GM19328 (cell line): ENCODE results near the gene FAM131C.

Experiments used
- ATAC-seq: cut with Tn5 transposase; IDR thresholded peaks from one replicate; pipeline ENCODE4 v1.9.1; 2021; ENCODE audit warnings: mild to moderate bottlenecking, moderate library complexity; ENCODE audit not compliant: unreplicated experiment

FAM131C gene, protein sequence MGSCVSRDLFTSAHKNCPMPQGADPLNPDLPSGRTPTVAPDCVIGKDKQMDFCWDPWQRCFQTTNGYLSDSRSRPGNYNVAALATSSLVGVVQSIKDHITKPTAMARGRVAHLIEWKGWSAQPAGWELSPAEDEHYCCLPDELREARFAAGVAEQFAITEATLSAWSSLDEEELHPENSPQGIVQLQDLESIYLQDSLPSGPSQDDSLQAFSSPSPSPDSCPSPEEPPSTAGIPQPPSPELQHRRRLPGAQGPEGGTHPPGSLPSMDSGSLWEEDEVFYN

DNA sequence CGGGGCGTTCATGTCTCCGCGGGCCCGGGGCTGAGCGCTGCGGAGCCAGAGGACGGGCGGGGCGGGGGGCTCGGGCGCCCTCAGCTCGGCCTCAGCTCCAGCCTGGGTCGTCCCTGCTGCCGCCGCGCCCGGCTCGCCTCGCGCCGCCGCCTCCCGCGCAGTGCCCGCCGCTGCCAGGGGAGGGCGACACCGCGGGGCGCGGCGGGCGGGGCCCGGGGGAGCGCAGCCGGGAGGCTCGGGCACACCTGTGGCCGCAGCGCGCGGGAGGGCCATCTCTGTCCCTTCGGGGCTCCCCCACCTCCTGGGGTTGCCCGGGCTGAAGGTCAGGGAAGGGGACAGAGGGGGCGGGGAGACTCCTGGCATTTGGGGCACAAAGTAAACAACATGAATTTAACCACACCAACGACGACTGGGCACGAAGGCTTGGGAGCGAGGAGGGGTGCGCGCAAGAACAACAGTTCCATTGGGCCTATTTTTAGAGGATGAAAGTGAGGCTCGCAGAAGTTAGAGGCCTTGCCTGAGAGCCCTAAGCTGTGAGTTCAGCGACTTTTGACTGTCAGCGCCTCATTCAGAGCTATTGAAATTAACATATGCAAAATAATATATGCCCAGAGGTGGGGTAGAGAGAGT is at the start of gene FAM131C:
Gene FAM131C, minus strand, starts transcription at position 162 of the 630 bp plus-strand sequence. CDS start 209 bp downstream, outside the sequence.
- ATAC-seq = no peak

GRCh38 chr1:16122916-16123315 is 49.5 kb upstream of the FAM131C start:
- no peak for ATAC-seq

DNA sequence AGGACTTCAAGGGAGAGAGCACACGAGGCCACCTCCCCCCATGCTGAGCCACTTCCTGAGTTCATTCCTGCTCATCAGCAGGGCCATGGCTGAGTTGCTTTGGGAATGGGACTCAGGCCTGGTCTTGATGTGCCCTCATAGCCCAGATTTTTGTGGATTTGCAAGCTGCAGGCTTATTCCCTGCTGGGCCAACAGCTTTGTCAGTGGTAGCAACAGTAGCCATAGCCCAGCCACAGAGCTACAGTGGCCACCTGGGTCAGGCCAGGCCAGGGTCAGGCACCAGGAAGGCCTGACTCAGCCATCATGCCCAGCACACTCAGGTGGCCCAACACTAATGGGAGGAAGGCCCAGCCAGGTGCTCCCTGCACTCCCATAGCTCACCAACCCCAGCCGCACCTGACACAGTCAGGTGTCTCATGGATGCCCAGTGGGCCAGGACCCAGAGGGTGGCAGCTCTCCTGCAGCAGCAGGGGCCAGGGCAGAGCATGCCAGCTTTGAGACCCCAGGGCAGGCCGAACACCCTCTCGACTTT is 49.0 kb upstream of the FAM131C start:
- ATAC-seq = no peak

DNA sequence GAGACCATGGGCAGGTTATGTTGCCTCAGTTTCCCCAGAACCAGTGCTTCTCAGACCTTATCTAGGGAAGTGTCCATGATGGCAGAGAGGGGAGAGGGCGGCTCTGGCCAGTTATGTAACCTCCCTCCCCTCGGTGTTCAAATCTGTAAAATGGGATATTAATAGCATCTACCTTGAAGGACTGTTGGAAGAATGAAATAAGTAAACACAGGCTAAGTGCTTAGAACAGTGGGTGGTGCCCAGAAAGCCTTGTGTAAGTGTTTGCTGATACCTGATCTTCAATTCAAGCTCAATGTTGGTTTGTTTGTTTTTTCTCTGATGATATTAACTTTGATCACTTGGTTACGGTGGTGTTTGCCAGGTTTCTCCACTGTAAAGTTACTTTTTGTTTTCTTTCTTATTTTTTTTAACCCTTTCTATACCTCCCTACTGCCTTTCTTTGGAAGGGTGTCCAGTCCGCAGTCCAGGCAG is 47.5 kb upstream of the FAM131C start:
- no peak for ATAC-seq

- ATAC-seq = no peak
Observed at GRCh38 chr1:16120407-16120806, 47.0 kb upstream of the FAM131C start.

GRCh38 chr1:16119926-16120325 is 46.5 kb upstream of the FAM131C start:
- ATAC-seq = no peak

DNA sequence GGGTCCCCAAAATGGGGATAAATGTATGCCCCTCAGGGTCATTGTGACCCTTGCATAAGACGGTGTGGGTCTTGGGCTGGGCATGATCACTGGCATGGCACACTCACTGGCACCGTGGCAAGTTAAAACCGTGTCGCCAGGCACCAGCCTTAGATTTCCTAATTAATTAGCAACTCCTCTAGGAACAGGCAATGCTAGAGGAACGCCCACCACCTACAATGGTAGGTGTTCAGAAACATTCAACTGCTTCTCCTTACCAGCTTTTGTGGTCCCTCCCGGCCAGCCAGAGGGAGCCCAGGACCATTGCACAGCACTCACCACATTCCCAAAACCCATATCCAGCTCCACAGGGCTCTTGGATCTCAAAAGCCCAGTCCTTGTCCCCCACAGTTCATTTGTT is 46.1 kb upstream of the FAM131C start:
- ATAC-seq = no peak

DNA sequence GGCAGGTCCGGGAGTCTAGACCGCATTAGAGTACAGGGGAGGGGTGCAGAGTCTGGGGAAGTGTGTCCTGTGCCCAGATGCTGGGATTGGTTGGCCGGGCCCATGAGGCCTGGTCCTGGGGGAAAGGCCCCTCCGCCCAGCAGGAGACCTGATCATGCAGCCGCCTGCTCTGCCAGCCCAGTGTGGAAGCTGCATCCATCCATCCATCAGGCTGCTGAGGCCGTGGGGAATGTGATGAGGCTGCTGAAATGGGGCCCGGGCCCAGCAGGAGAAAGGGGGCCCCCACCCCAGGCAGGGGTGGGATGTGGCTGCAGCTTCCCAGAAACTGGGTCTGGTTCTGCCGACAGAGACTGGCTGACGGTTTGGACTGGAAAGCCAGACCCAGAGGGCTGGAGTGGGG is 45.3 kb upstream of the FAM131C start:
- ATAC-seq = no peak

DNA sequence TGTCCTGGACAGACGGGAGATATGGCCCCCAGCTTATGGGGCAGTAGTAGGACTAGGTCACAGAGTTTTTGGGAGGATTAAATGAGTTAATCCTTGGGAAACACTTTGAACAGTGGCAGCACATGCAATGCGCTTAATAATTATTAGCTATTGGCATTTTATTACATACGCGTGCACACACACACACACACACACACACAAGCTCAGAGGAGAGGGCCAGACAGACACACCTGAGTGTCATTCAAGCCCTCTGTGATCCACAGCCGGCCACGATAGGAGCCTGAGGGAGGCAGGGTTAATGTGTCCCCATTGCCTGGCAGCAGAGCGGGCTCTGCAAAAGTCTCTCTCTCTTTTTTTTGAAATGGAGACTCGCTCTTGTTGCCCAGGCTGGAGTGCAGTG is 44.5 kb upstream of the FAM131C start:
- no peak for ATAC-seq

DNA sequence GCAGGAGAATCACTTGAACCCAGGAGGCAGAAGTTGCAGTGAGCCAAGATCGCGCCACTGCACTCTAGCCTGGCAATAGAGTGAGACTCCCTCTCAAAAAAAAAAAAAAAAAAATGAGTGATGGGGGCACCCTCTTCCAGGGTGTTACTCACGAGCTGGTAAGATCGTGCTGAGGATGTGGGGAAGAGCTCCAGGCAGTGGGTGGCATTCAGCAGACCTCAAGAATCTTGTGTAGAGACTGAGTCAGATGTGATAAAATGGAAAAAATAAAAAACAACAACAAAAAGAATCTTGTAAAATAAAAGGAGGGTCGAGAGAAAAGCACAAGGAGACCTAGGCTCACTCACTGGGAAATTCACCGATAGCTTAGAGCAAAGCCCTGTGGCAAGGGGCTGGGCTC is 43.9 kb upstream of the FAM131C start:
- no peak for ATAC-seq

DNA sequence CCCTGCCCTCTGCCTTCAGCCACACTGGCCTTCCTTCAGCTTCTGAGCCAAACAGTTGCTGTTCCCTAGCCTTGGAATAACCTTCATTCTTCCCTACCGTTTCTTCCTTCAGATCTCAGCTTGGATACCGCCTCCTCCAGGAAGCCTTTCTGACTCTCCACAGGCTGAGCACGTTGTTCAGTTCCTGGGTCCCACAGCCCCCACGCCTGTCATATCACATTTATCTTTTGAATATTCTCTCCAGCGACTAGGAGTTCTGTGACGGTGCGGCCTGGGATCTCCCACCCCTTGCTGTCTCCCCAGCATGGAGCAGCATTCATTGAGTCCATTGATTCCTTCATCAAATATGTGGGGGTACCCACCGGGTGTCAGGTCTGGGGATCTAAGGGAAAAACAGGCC is 43.2 kb upstream of the FAM131C start:
- no peak for ATAC-seq

DNA sequence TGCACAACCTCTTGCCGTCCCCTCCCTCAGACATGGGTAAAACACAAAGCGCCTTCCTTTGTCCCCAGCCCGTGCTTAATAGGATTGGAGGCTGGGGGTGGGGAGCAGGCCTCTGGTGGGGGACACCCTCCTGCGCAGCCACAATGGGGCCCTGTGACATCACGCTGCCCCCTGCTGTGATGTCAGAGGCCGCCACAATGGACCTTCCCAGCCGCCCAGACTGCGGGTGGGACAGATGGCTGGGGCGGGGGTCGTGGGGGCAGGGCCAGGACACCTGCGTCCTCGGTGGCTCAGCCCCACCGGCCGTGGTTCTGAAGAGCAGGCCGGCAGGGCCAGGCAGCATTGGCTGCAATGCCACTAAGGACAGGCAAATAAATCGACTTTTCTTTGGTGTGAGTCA is 42.6 kb upstream of the FAM131C start:
- ATAC-seq = no peak

- ATAC-seq = no peak
Observed at GRCh38 chr1:16115468-16115983, 42.1 kb upstream of the FAM131C start.

GRCh38 chr1:16114527-16115467 is 41.3 kb upstream of the FAM131C start:
- no peak for ATAC-seq

DNA sequence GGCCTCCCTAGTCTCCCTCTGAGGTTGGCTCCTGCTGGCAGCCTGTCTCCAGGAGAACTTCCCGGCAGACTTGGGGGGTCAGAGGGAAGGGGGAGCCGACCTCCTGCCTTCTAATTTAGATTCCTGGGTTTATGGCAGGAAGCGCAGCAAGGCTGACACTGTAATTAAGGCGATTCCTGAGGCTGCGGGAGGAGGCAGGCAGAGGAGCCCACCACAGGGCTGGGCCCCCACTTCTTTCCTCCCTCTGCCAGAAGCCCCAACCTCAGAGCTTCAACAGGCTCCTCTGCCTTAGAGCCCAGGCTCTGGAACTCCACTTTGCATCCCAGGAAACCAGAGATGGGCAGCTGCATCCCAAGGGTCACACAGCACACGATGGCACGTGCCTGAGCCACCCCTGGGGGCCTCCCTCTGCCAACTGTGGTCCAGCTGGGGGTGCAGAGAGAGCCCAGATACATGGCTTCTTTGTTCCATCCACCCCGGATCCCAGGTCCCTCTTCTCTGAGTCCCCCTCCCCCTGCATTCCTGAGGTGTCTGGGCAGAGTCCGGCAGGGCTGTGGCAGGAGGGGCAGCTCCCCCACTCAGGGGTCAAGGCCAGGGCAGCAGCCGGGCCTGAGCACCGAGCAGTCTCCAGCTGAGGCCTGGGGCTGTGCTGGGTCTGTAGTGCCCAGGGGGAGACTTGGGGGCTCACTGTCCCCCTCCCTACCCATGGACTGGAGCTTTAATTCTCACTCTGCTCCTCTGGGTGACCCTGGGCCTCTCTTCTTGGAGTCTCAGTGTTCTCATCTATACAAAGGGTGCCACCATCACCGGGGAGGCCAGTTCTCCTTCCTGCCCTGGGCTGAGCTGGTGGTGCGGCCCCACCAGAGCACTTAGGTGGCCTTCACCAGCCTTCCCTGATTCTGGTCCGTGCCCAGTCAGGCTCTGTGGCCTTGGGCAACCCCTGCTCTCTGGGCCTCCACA is 39.4 kb upstream of the FAM131C start:
- no peak for ATAC-seq

DNA sequence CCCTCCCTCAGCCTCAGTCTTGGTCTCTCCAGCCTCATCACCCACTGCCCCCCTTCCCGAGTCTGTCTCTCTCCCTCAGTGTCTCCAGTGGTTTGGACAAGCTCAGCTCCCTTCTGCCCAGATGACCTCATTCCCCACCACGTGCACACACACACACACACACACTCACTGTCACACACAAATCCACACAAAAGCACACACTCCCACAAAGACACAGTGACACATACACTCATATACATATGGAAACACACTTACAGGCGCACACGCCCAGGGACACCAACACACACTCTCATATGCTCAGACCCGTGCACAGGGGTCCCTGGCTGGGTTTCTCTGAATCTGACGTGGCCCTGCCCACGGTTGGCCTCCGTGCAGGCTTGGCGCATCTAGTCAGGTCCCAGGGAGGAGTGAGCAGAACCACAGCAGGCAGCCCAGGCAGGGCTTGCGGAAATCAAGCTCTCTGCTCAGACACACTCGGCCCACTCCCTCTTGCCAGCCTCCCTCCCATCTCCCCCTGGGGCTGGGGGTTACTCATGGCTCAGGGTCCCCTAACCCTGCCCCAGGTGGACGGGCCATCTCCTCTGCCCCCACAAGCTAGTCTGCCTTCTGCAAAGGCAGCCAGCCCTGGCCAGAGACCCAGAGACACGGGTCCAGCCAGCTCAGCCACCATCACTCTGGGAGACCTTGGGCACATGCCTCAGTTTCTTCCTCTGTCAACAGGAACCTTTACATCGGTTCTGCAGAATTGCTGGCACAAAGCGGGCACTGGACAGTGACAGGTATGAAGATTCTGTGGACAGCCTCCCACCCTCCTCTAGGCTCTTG is 38.5 kb upstream of the FAM131C start:
- ATAC-seq = no peak

DNA sequence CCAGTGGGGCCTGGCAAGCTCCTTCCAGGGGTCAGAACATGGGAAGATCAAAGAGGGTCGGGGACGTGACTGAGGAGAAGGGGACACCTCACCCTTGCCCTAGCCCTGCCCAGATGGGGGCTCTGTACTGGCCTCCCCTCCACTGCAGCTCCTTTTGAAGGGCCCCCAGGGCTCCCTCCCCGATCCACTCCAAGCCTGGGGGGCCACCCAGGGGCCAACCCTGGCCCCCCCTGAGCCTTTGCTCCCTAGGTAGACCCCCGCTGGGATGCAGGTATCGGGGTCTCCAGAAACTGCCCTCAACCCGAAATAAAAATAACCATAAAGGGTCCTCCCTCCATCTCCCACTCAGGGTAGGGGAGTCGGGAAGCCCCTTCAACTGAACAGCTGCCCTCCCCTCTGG is 37.4 kb upstream of the FAM131C start:
- no peak for ATAC-seq

GRCh38 chr1:16110456-16110855 is 37.0 kb upstream of the FAM131C start:
- ATAC-seq = no peak

- ATAC-seq = no peak
Observed at GRCh38 chr1:16109571-16109970, 36.1 kb upstream of the FAM131C start.
